ENCODE results near the gene RAG2. TPM values are rescaled to one million over a fixed set of nuclear protein-coding genes. Genes with fewer than 3 reads are reported as not detected.

The RAG2 gene
- total and polyA plus RNA-seq, 2 donors (not counting 1 experiment from before 2014, with no cell fraction given): not detected

DNA sequence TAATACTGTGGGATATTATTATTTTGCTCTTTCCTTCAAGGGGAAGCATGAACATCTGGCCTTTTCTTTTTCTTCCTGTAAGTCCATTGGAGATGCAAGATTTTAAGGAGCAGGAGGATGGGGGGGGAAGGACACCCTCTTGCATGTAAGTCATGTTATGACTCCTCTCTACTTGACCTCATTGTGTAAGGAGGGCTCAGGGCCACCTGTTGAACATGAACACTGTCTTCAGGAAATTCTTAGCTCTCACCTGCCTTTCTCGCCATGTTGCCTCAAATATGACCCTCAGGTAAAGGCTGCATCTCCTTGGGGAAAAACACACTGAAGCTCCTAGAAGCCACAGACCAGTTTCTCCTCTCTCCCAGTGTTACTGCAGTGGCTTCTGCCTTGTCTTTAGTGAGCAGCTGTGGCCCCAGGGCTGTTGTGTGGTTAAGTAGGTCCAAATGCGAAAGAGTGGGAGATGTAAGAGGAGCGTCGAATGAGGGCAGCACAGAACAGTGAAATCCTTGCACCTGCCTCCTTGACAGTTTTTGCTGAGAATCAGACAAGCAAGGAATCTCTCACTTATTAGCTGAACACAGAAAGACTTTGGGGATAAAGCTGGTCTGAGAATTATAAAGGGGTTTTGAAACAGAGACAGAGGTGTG, 31.5 kb downstream of the RAG2 start:
- Mint-ChIP-seq H3K9me3 (ENCODE audit: insufficient read depth) (no peaks in the 10 kb centered on the region), H3K4me1 (peaks cover 6% of the 10 kb centered on the region), H3K4me3 (no peak overlapping the region), H3K27me3 (peaks cover 49% of the 10 kb centered on the region), H3K27ac (no peak overlapping the region)
- 37% methylated on average over 4 of the region's 4 CpGs for WGBS (ENCODE audit: insufficient coverage)
- no peak overlapping the region for H3K9ac ChIP-seq (ENCODE audit: low read length)
- no peaks in the 10 kb centered on the region for H3K9me3 ChIP-seq (ENCODE audit: control extremely low read depth in 1 of 3, control insufficient read depth in 2 of 3, insufficient read depth in 1 of 3, low read length in 2 of 3)
- ChIA-PET CTCF (interaction anchor here (0.7 to 2.7 kb wide), 2 partner anchors 180 to 745 kb away, joined by 3 to 13 read pairs; no protein-coding TSS in a partner anchor), POLR2A (no interaction called here)
- H3K36me3 ChIP-seq (replicated peaks in 1 of 2; ENCODE audit: control extremely low read depth in 1 of 2, control insufficient read depth in 1 of 2, extremely low read depth in 1 of 2, insufficient read depth in 2 of 2, low read length in 1 of 2): no peaks in the 10 kb centered on the region
- H3K79me2 ChIP-seq (ENCODE audit: control insufficient read depth, insufficient read depth, low read length): no peaks in the 10 kb centered on the region
- intact Hi-C loops (cut with micrococcal nuclease): no loop called here
- peaks cover 0 to 30% (median 6%) of the 10 kb centered on the region in 4 experiments for H3K27me3 ChIP-seq (replicated peaks in 1 of 4; ENCODE audit: control extremely low read depth in 1 of 4, control insufficient read depth in 3 of 4, insufficient read depth in 4 of 4, low read length in 3 of 4)
- no peak overlapping the region for H3K4me2 ChIP-seq (replicated peaks; ENCODE audit: low read depth, low read length, poor library complexity, severe bottlenecking)
- no peak for DNase-seq
- ATAC-seq (ENCODE audit: low read depth): no peak
- no peaks in the 10 kb centered on the region for H4K20me1 ChIP-seq (ENCODE audit: control insufficient read depth, insufficient read depth, low read length, poor library complexity, severe bottlenecking)
- H2AFZ ChIP-seq (ENCODE audit: insufficient read depth, low read depth, low read length, poor library complexity, severe bottlenecking): no peak overlapping the region
- H3K27ac ChIP-seq (ENCODE audit: low read length in 2 of 2): no peak overlapping the region
- H3K4me1 ChIP-seq (ENCODE audit: control insufficient read depth in 2 of 2, insufficient read depth in 2 of 2, low read length in 2 of 2): peaks cover 0 to 5% of the 10 kb centered on the region in 2 donors
- H3K4me3 ChIP-seq (ENCODE audit: control extremely low read depth in 1 of 5, extremely low read depth in 1 of 5, insufficient read depth in 1 of 5, low read depth in 2 of 5, low read length in 4 of 5): no peak overlapping the region
- no peak for TF ChIP-seq EZH2 (IDR thresholded peaks at IDR 0.05; ENCODE audit: borderline replicate concordance, insufficient read depth, low read depth, low read length, poor library complexity, severe bottlenecking)
- TF ChIP-seq, protein P1, sequence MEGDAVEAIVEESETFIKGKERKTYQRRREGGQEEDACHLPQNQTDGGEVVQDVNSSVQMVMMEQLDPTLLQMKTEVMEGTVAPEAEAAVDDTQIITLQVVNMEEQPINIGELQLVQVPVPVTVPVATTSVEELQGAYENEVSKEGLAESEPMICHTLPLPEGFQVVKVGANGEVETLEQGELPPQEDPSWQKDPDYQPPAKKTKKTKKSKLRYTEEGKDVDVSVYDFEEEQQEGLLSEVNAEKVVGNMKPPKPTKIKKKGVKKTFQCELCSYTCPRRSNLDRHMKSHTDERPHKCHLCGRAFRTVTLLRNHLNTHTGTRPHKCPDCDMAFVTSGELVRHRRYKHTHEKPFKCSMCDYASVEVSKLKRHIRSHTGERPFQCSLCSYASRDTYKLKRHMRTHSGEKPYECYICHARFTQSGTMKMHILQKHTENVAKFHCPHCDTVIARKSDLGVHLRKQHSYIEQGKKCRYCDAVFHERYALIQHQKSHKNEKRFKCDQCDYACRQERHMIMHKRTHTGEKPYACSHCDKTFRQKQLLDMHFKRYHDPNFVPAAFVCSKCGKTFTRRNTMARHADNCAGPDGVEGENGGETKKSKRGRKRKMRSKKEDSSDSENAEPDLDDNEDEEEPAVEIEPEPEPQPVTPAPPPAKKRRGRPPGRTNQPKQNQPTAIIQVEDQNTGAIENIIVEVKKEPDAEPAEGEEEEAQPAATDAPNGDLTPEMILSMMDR (IDR thresholded peaks at IDR 0.05): no peak

- no peak for DNase-seq
- no peaks in the 10 kb centered on the region for H3K9me3 Mint-ChIP-seq (ENCODE audit: insufficient read depth)
- ChIA-PET POLR2A (no interaction called here), CTCF (interaction anchor here (0.7 to 4.6 kb wide), 7 partner anchors 11 to 182 kb away, joined by 3 to 29 read pairs (median 4); no protein-coding TSS in a partner anchor)
- peak overlapping the region; percentile 66 for H3K4me3 Mint-ChIP-seq
- Histone ChIP-seq H3K4me1 (ENCODE audit: control insufficient read depth in 2 of 2, insufficient read depth in 2 of 2, low read length in 2 of 2) (peaks cover 0 to 5% of the 10 kb centered on the region in 2 donors), H3K4me3 (ENCODE audit: control extremely low read depth in 1 of 5, extremely low read depth in 1 of 5, insufficient read depth in 1 of 5, low read depth in 2 of 5, low read length in 4 of 5) (no peak overlapping the region), H3K9ac (ENCODE audit: low read length) (peak overlapping the region; percentile 40), H3K79me2 (ENCODE audit: control insufficient read depth, insufficient read depth, low read length) (no peaks in the 10 kb centered on the region), H3K27me3 (replicated peaks in 1 of 4; ENCODE audit: control extremely low read depth in 1 of 4, control insufficient read depth in 3 of 4, insufficient read depth in 4 of 4, low read length in 3 of 4) (peaks cover 0 to 26% (median 10%) of the 10 kb centered on the region in 4 experiments), H3K4me2 (replicated peaks; ENCODE audit: low read depth, low read length, poor library complexity, severe bottlenecking) (peak overlapping the region; percentile 69), H3K36me3 (replicated peaks in 1 of 2; ENCODE audit: control extremely low read depth in 1 of 2, control insufficient read depth in 1 of 2, extremely low read depth in 1 of 2, insufficient read depth in 2 of 2, low read length in 1 of 2) (no peaks in the 10 kb centered on the region), H2AFZ (ENCODE audit: insufficient read depth, low read depth, low read length, poor library complexity, severe bottlenecking) (no peak overlapping the region), H3K9me3 (ENCODE audit: control extremely low read depth in 1 of 3, control insufficient read depth in 2 of 3, insufficient read depth in 1 of 3, low read length in 2 of 3) (no peaks in the 10 kb centered on the region), H3K27ac (ENCODE audit: low read length in 2 of 2) (no peak overlapping the region), H4K20me1 (ENCODE audit: control insufficient read depth, insufficient read depth, low read length, poor library complexity, severe bottlenecking) (no peaks in the 10 kb centered on the region)
- peaks cover 42% of the 10 kb centered on the region for H3K27me3 Mint-ChIP-seq
- no peak for ATAC-seq (ENCODE audit: low read depth)
- TF ChIP-seq EZH2 (IDR thresholded peaks at IDR 0.05; ENCODE audit: borderline replicate concordance, insufficient read depth, low read depth, low read length, poor library complexity, severe bottlenecking): no peak
- TF ChIP-seq, protein P1 (IDR thresholded peaks at IDR 0.05): no peak
- whole genome bisulfite sequencing (ENCODE audit: insufficient coverage): 85% methylated on average over 6 of the region's 6 CpGs
- no peak overlapping the region for H3K27ac Mint-ChIP-seq
- intact Hi-C loops (cut with micrococcal nuclease): no loop called here
- peaks cover 6% of the 10 kb centered on the region for H3K4me1 Mint-ChIP-seq
Observed at GRCh38 chr11:36565031-36565610, 32.9 kb downstream of the RAG2 start.

All from B cell (primary cell).